H1 (cell line): ENCODE measurements around the gene RAB31. TPM values are rescaled to one million over a fixed set of nuclear protein-coding genes. Genes with fewer than 3 reads are reported as not detected.

ENCODE experiments used
- JUND ChIP-seq: IDR thresholded peaks from 2 replicates; pipeline ENCODE4 v1.6.1; 2011; ENCODE audit warnings: mild to moderate bottlenecking, improper control_type of control experiment, low read length
- POLR2A ChIP-seq, 2 experiments: IDR thresholded peaks; 1 replicate in 1 of 2; 2 replicates in 1 of 2; pipeline ENCODE4 v1.6.1; 2011; ENCODE audit warnings: low read depth in 2 of 2, low read length in 2 of 2, mild to moderate bottlenecking in 2 of 2; ENCODE audit errors: control extremely low read depth in 1 of 2
- POU5F1 ChIP-seq: IDR thresholded peaks from 2 replicates; pipeline ENCODE4 v1.6.1; 2011; ENCODE audit warnings: low read depth, mild to moderate bottlenecking, low read length, moderate library complexity
- TAF1 ChIP-seq: IDR thresholded peaks from 2 replicates; pipeline ENCODE4 v1.6.1; 2011; ENCODE audit warnings: mild to moderate bottlenecking, low read depth, low read length
- TEAD4 ChIP-seq: IDR thresholded peaks from 2 replicates; pipeline ENCODE4 v1.6.1; 2012; ENCODE audit warnings: low read depth, low read length, inconsistent platforms, mixed read lengths
- polyA plus RNA-seq, 7 experiments: library from polyadenylated mRNA; depleted of rRNA in 3 of 7; stranded (reverse) in 5 of 7; unstranded in 2 of 7; fragments of >200 nt in 5 of 7; fragments of 200-250 nt in 2 of 7; gene quantifications; 1 replicate in 5 of 7; 2 replicates in 1 of 7; 4 replicates in 1 of 7; pipeline versions ENCODE4 v1.2.1 to v1.2.3, GENCODE V29; 2011 to 2013; ENCODE audit warnings: missing spikeins in 2 of 7, mixed read lengths in 2 of 7
- total RNA-seq: library from RNA; stranded (reverse); fragmentation: NEBNext Ultra II Directional; extraction: Animal tissue kit (Norgen Biotek cat#: 25700); gene quantifications from 2 replicates; pipeline ENCODE4 v1.2.1, GENCODE V29; 2021
- TF ChIP-seq, protein P1 (sequence below): IDR thresholded peaks from 2 replicates; pipeline ENCODE4 v1.6.1; 2011; ENCODE audit warnings: low read length, improper control_type of control experiment

The RAB31 gene
- total and polyA plus RNA-seq, 2 of the 8 experiments (the other 6 are each of a cell fraction or from before 2014, with no cell fraction given): 15.2 to 40.9 TPM

DNA sequence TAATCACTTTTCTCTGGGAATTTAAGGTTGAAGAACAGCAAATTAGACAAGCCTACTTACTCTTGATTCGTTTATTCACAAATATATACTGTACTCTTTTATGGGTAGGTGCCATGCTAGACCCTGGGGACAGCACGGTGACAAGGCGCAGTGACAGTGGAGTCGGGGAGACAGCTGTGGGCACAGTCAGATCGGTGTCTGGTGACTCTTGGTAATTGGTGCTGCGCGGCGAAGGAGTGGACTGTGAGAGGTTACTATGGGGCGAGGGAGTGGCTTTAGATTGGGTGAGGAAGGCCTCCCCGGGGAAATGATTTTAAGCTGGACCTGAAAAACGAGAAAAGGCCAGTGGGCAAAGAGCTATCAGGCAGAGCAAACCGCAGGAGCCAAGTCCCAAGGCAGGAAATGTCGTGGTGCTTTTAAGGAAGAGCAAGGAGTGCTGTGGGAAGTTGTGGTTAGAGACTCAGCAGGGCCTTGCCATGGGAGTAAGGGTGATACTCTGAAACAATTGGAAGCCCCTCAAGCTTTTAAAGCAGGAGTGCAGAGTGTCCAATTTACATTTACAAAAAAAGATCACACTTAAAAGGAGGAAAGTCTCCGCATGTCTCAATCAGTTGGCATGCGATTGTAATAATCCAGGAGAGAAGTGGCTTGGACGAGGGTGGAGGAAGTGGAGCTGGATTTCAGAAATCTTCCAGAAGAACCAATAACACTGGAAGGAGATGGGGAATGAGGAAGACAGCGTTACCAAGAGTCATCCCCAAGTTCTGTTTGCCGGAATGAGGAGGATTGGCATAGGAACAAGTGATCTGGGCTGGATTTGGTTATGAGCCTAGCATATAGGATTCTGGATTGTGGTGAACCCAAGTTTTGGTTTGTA is 141.5 kb downstream of the RAB31 start (continued):
- no peak for TF ChIP-seq TEAD4
- TF ChIP-seq TAF1: no peak
- TF ChIP-seq POLR2A (IDR thresholded peaks at IDR 0.05; ENCODE audit: control extremely low read depth in 1 of 2, low read depth in 2 of 2, low read length in 2 of 2): no peak
- no peak for TF ChIP-seq POU5F1
- no peak for TF ChIP-seq JUND
- TF ChIP-seq, protein P1, sequence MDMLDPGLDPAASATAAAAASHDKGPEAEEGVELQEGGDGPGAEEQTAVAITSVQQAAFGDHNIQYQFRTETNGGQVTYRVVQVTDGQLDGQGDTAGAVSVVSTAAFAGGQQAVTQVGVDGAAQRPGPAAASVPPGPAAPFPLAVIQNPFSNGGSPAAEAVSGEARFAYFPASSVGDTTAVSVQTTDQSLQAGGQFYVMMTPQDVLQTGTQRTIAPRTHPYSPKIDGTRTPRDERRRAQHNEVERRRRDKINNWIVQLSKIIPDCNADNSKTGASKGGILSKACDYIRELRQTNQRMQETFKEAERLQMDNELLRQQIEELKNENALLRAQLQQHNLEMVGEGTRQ: no peak
